Body of pancreas (tissue), 4 donors: Measurements from ENCODE around the gene ECHDC1. TPM values are rescaled to one million over a fixed set of nuclear protein-coding genes. Genes with fewer than 3 reads are reported as not detected.
A peak's percentile ranks its signal among the peaks of the same experiment; 100 is the strongest.

Experiments used
- ATAC-seq: fragments of 150-250 bp; one replicate; pipeline ENCODE4 v1.9.1; 2016
- DNase-seq, 4 donors: peaks; one replicate each; pipeline ENCODE4 v3.0.0-alpha.2; 2019
- H3K27ac ChIP-seq, 4 donors: fragments of 200-600 bp; sonication (generic); 1 replicate in 3 of 4; 2 replicates in 1 of 4; pipeline versions ENCODE4 v1.5.1 to v1.6.1; 2016 to 2019; ENCODE audit warnings: mild to moderate bottlenecking in 1 of 4, mixed read lengths in 1 of 4, moderate library complexity in 1 of 4
- H3K27me3 ChIP-seq, 2 donors: fragments of 200-600 bp; sonication (generic); one replicate each; pipeline ENCODE4 v1.6.0; 2016; ENCODE audit warnings: mild to moderate bottlenecking in 1 of 2
- H3K36me3 ChIP-seq, 2 donors: fragments of 200-600 bp; sonication (generic); replicated peaks in 1 of 2; 2 replicates each; pipeline ENCODE4 v1.5.1; 2016; ENCODE audit warnings: low read depth in 2 of 2; ENCODE audit not compliant: insufficient read depth in 1 of 2
- H3K4me1 ChIP-seq: fragments of 200-600 bp; sonication (generic); one replicate; pipeline ENCODE4 v1.6.0; 2016
- H3K4me3 ChIP-seq, 2 donors: fragments of 200-600 bp; sonication (generic); 1 replicate in 1 of 2; 2 replicates in 1 of 2; pipeline ENCODE4 v1.5.1; 2016 to 2019
- H3K9me3 ChIP-seq, 3 donors: fragments of 200-600 bp; sonication (generic); 1 replicate in 2 of 3; 2 replicates in 1 of 3; pipeline ENCODE4 v1.5.1; 2016
- POLR2A ChIP-seq, 3 donors: fragments of 450-650 bp; IDR thresholded peaks; one replicate each; pipeline ENCODE4 v1.6.1; 2016; ENCODE audit warnings: antibody characterized with exemption in 3 of 3, mild to moderate bottlenecking in 2 of 3
- WGBS, 2 donors: methylation state at CpG; one replicate each; pipeline ENCODE4 v1.1.5; 2017; 5-methylcytosine and 5-hydroxymethylcytosine counted together
- intact Hi-C: fragments of 100-400 bp; cut with DNase I; formaldehyde crosslinking; loops from one replicate; pipeline ENCODE4 v1.15.1; 2023
- total RNA-seq, 2 donors: library from RNA; depleted of rRNA; stranded (reverse); fragments of >200 nt; gene quantifications; one replicate each; pipeline ENCODE4 v1.1.0, GENCODE V29; 2016
- TF ChIP-seq, protein P1 (sequence below), 7 experiments: fragments of 450-650 bp in 4 of 7; fragments of 200-600 bp in 3 of 7; sonication (generic) in 3 of 7; IDR thresholded peaks; one replicate each; pipeline ENCODE4 v1.5.1; 2016 to 2019; ENCODE audit warnings: antibody characterized with exemption in 7 of 7

The ECHDC1 gene, protein sequence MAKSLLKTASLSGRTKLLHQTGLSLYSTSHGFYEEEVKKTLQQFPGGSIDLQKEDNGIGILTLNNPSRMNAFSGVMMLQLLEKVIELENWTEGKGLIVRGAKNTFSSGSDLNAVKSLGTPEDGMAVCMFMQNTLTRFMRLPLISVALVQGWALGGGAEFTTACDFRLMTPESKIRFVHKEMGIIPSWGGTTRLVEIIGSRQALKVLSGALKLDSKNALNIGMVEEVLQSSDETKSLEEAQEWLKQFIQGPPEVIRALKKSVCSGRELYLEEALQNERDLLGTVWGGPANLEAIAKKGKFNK
- 10 to 100 TPM; 27.4 to 35.5 TPM for total RNA-seq

DNA sequence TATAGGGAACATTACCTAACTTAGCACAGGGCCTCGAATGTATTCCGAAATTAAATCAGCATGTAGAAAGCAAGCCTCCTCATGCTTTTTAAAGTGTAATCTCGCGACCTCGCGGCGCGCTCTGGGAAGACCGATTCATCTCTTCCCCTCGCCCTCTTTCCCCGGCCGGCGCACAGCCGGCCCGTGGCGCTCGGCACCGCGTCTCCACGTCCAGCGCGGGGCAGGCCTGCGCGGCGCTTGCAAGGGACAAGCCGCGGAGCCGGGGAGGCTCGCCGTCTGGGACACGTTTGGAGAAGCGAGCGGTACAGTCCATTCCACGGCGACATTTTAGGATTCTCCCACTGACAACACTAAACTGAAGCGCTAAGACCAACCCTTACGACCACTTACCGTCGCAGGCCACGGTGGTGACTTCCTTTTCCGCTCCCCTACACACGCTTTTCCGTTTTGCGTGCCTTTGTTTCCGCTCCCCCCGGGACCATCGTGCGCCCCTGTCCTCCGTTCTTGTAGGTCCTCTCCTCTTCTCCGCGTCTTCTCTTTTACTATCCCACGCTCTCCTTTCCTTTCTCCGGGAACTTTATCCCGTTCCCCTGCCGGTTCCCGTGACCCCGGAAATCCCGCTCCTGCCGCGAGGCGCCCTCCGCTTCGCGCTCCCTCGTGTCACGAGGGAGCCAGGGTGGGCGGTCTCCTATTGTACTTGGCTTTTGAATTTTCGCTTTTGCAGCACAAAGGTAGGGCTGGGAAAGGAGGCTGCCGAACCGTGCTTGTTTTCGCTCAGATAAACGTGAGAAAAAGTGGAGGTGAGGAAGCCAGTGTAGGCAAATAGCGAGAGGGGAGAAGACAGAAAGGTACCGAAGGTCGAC lies at the start of gene ECHDC1:
ECHDC1 (minus strand) TSS at position 664 of the 863 bp plus-strand sequence. CDS start 12,581 bp downstream, outside the sequence.
- intact Hi-C loops = no loop called here
- Histone ChIP-seq H3K27ac (peak within 1 kb of the TSS; percentile 56 to 82 (median 74)), H3K4me1 (peaks cover 43% of the 10 kb centered on the region), H3K9me3 (no peaks in the 10 kb centered on the region), H3K4me3 (peak within 1 kb of the TSS; percentile 32 to 84), H3K27me3 (no peaks in the 10 kb centered on the region), H3K36me3 (no peaks in the 10 kb centered on the region)
- peak in 2 of 3 donors; percentile 67 to 68 for TF ChIP-seq POLR2A (IDR thresholded peaks at IDR 0.05)
- TF ChIP-seq, protein P1, sequence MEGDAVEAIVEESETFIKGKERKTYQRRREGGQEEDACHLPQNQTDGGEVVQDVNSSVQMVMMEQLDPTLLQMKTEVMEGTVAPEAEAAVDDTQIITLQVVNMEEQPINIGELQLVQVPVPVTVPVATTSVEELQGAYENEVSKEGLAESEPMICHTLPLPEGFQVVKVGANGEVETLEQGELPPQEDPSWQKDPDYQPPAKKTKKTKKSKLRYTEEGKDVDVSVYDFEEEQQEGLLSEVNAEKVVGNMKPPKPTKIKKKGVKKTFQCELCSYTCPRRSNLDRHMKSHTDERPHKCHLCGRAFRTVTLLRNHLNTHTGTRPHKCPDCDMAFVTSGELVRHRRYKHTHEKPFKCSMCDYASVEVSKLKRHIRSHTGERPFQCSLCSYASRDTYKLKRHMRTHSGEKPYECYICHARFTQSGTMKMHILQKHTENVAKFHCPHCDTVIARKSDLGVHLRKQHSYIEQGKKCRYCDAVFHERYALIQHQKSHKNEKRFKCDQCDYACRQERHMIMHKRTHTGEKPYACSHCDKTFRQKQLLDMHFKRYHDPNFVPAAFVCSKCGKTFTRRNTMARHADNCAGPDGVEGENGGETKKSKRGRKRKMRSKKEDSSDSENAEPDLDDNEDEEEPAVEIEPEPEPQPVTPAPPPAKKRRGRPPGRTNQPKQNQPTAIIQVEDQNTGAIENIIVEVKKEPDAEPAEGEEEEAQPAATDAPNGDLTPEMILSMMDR (IDR thresholded peaks at IDR 0.05) = peak in 2 of 7 experiments; percentile 11
- peak; percentile 74 for ATAC-seq
- WGBS, 2 donors = 0% methylated on average over 70 to 75 of the region's 75 CpGs
- DNase-seq = peak; percentile 41 to 67 (median 50)

DNA sequence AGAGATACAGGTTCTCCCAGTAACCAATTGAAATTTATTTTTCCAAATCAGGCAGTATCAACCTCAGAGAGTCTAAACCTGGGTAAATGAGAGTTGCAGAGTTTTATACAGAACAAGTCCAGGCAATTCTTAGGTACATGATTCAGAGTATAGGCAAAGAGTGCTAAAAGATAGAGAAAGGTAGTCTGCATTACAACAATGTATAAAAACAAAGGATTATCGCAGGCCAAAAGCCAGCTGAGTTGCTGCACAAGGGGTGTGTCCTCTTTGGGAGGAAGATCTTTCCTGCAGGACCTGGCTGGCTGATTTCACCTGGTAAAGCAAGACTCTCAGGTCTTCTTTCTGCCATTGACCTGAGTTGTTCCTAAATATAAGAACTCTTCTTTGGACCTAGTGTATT lies 48.9 kb upstream of the ECHDC1 start:
- WGBS, 2 donors = 81 to 83% methylated on average over 1 of the region's 1 CpG
- Histone ChIP-seq H3K27ac (no peak overlapping the region), H3K4me1 (no peaks in the 10 kb centered on the region), H3K36me3 (no peaks in the 10 kb centered on the region), H3K9me3 (no peaks in the 10 kb centered on the region), H3K4me3 (no peak overlapping the region), H3K27me3 (no peaks in the 10 kb centered on the region)
- DNase-seq (no peak), ATAC-seq (no peak)
- intact Hi-C loops = no loop called here
- no peak for TF ChIP-seq POLR2A (IDR thresholded peaks at IDR 0.05)
- TF ChIP-seq, protein P1 (IDR thresholded peaks at IDR 0.05) = no peak

DNA sequence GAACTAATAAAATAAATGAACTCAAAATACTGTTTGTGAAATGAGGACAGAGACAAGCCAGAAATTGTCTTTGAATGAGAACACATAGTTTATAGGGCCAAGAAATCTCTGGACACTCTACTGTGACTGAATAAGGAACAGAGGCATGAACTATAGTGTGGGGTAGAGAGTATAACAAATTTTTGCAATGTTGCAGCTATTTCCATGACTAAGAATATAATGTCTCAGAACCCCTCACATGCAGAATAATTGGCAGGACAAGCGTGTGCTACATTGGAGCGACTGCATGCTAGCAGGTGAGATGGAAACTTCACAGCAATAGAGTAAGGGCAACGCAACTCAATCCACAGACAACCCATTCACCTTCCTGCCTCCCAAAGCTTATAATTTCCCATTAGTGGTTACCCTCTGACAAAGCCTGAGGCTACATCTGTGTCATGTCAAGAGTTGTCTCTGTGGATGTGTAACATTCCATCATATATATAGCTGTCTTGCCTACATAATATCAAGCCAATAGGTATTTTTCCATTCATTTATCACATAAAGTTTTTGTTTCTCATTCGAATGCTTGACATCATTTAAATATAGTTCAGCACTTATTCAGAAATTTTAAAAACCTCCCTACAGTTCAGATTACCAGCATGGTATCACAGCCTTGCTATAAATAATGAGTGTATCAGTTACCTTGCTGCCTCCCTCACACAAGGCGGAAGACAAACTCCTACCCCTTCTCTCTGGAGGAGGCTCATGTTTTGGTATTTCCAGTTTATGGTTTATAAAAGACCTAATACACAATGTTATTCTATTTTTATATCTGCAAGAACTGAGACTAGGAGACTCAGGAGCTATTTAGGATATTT lies 47.9 kb upstream of the ECHDC1 start:
- WGBS, 2 donors = 85 to 88% methylated on average over 5 of the region's 5 CpGs

GRCh38 chr6:127389706-127390105 lies 46.3 kb upstream of the ECHDC1 start:
- TF ChIP-seq, protein P1 (IDR thresholded peaks at IDR 0.05) = no peak
- TF ChIP-seq POLR2A (IDR thresholded peaks at IDR 0.05) = no peak
- H3K36me3 ChIP-seq = no peaks in the 10 kb centered on the region
- H3K27ac ChIP-seq = no peak overlapping the region
- ATAC-seq = no peak
- no peak overlapping the region for H3K4me3 ChIP-seq
- no peaks in the 10 kb centered on the region for H3K9me3 ChIP-seq
- no peak for DNase-seq
- peaks cover 7% of the 10 kb centered on the region for H3K4me1 ChIP-seq
- intact Hi-C loops = no loop called here
- no peaks in the 10 kb centered on the region for H3K27me3 ChIP-seq
- WGBS, 2 donors = 63 to 68% methylated on average over 3 of the region's 3 CpGs

More for the DNA sequence above, 47.9 kb upstream of the ECHDC1 start:
- intact Hi-C loops = no loop called here
- Histone ChIP-seq H3K36me3 (no peaks in the 10 kb centered on the region), H3K27me3 (no peaks in the 10 kb centered on the region), H3K9me3 (no peaks in the 10 kb centered on the region), H3K27ac (no peak overlapping the region), H3K4me1 (no peaks in the 10 kb centered on the region), H3K4me3 (no peak overlapping the region)
- DNase-seq = no peak
- no peak for TF ChIP-seq POLR2A (IDR thresholded peaks at IDR 0.05)
- TF ChIP-seq, protein P1 (IDR thresholded peaks at IDR 0.05) = no peak
- ATAC-seq = no peak
